Non-pigmented ciliary epithelial cell (primary cell): ENCODE measurements around the gene NCDN.

Experiments
- DNase-seq: peaks from one replicate; pipeline ENCODE4 v3.0.0-alpha.2; 2010; ENCODE audit warnings: low read depth

The NCDN gene

GRCh38 chr1:35557611-35558373 is at the start of gene NCDN:
Gene NCDN, plus strand, starts transcription at chr1:35557799. Its CDS starts 392 bp downstream, at chr1:35558191.
- DNase-seq, result peak; percentile 92

GRCh38 chr1:35507947-35508346 is 49.7 kb upstream of the NCDN start:
- DNase-seq, result no peak

GRCh38 chr1:35509558-35509957 is 48.0 kb upstream of the NCDN start:
- DNase-seq, result no peak

- DNase-seq, result no peak
Measured at GRCh38 chr1:35511305-35511704, 46.3 kb upstream of the NCDN start.

- no peak for DNase-seq
Measured at GRCh38 chr1:35518183-35518582, 39.4 kb upstream of the NCDN start.

- DNase-seq, result no peak
Measured at GRCh38 chr1:35519432-35519831, 38.2 kb upstream of the NCDN start.

GRCh38 chr1:35524106-35524505 is 33.5 kb upstream of the NCDN start:
- no peak for DNase-seq

- DNase-seq, result no peak
Measured at GRCh38 chr1:35530168-35530567, 27.4 kb upstream of the NCDN start.

GRCh38 chr1:35530946-35531345 is 26.7 kb upstream of the NCDN start:
- no peak for DNase-seq

GRCh38 chr1:35531368-35531767 is 26.2 kb upstream of the NCDN start:
- no peak for DNase-seq

- DNase-seq, result no peak
Measured at GRCh38 chr1:35532497-35533223, 24.9 kb upstream of the NCDN start.

- DNase-seq, result no peak
Measured at GRCh38 chr1:35533586-35533985, 24.0 kb upstream of the NCDN start.

GRCh38 chr1:35535243-35535642 is 22.4 kb upstream of the NCDN start:
- DNase-seq, result no peak

- DNase-seq, result no peak
Measured at GRCh38 chr1:35536556-35537162, 20.9 kb upstream of the NCDN start.

GRCh38 chr1:35537806-35538205 is 19.8 kb upstream of the NCDN start:
- no peak for DNase-seq

GRCh38 chr1:35539073-35539823 is 18.4 kb upstream of the NCDN start:
- no peak for DNase-seq

GRCh38 chr1:35539824-35540261 is 17.8 kb upstream of the NCDN start:
- DNase-seq, result no peak

GRCh38 chr1:35544976-35545375 is 12.6 kb upstream of the NCDN start:
- DNase-seq, result no peak

- DNase-seq, result no peak
Measured at GRCh38 chr1:35546614-35547013, 11.0 kb upstream of the NCDN start.

GRCh38 chr1:35553851-35554250 is 3.7 kb upstream of the NCDN start:
- no peak for DNase-seq

GRCh38 chr1:35554266-35555211 is 3.1 kb upstream of the NCDN start:
- no peak for DNase-seq
